ENCODE results near the gene CCHCR1. TPM values are rescaled to one million over a fixed set of nuclear protein-coding genes. Genes with fewer than 3 reads are reported as not detected.
A peak's percentile ranks its signal among the peaks of the same experiment; 100 is the strongest.

Gene CCHCR1
- total and polyA plus RNA-seq, 2 of the 13 experiments (the other 11 are each of a cell fraction or from before 2014, with no cell fraction given): 14.6 to 28.2 TPM

GRCh38 chr6:31203345-31203979 lies 45.9 kb upstream of the CCHCR1 start (continued):
- TF ChIP-seq, protein P1, sequence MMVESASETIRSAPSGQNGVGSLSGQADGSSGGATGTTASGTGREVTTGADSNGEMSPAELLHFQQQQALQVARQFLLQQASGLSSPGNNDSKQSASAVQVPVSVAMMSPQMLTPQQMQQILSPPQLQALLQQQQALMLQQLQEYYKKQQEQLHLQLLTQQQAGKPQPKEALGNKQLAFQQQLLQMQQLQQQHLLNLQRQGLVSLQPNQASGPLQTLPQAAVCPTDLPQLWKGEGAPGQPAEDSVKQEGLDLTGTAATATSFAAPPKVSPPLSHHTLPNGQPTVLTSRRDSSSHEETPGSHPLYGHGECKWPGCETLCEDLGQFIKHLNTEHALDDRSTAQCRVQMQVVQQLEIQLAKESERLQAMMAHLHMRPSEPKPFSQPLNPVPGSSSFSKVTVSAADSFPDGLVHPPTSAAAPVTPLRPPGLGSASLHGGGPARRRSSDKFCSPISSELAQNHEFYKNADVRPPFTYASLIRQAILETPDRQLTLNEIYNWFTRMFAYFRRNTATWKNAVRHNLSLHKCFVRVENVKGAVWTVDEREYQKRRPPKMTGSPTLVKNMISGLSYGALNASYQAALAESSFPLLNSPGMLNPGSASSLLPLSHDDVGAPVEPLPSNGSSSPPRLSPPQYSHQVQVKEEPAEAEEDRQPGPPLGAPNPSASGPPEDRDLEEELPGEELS (CRISPR knock-in tag; IDR thresholded peaks at IDR 0.05): peak; percentile 65
- TF ChIP-seq RBM39 (IDR thresholded peaks at IDR 0.05; ENCODE audit: low read depth, low read length, poor library complexity, severe bottlenecking) (no peak), NFYB (CRISPR knock-in tag; IDR thresholded peaks at IDR 0.05) (no peak), MXI1 (IDR thresholded peaks at IDR 0.05; ENCODE audit: borderline replicate concordance, low read depth, low read length) (peak; percentile 42; the same call in 1 of the 3 replicates), KAT8 (CRISPR knock-in tag; IDR thresholded peaks at IDR 0.05) (peak; percentile 10; the same call in 1 of the 2 replicates), MBD4 (IDR thresholded peaks at IDR 0.05; ENCODE audit: borderline replicate concordance, low read length) (peak; percentile 26; the same call in 1 of the 2 replicates), SP5 (CRISPR knock-in tag; IDR thresholded peaks at IDR 0.05; ENCODE audit: borderline replicate concordance, low read depth) (no peak), RAD51 (IDR thresholded peaks at IDR 0.05; ENCODE audit: borderline replicate concordance) (no peak), ZNF670 (CRISPR knock-in tag; IDR thresholded peaks at IDR 0.05; ENCODE audit: borderline replicate concordance) (no peak), ZNF180 (CRISPR knock-in tag; IDR thresholded peaks at IDR 0.05; ENCODE audit: borderline replicate concordance, low read depth) (no peak), NFIC (IDR thresholded peaks at IDR 0.05; ENCODE audit: low read length) (0 out of 2 replicates have a peak, but pooled peaks have one; percentile 34), KMT2B (CRISPR knock-in tag; IDR thresholded peaks at IDR 0.05) (peak; percentile 15; the same call in 1 of the 2 replicates), ZSCAN29 (CRISPR knock-in tag; conservative IDR thresholded peaks at IDR 0.05) (peak; percentile 81; the same call in 1 of the 2 replicates), RARA (CRISPR knock-in tag; IDR thresholded peaks at IDR 0.05) (peak; percentile 62), GATAD2A (CRISPR knock-in tag; IDR thresholded peaks at IDR 0.05) (peak; percentile 22; the same call in 1 of the 2 replicates), FOXA1 (IDR thresholded peaks at IDR 0.05) (peak; percentile 78; the same call in 1 of the 2 replicates), FOXA1 (CRISPR knock-in tag; IDR thresholded peaks at IDR 0.05) (peak; percentile 84), TGIF2 (CRISPR knock-in tag; IDR thresholded peaks at IDR 0.05) (0 out of 2 replicates have a peak, but pooled peaks have one; percentile 14)
- TF ChIP-seq, protein P2, sequence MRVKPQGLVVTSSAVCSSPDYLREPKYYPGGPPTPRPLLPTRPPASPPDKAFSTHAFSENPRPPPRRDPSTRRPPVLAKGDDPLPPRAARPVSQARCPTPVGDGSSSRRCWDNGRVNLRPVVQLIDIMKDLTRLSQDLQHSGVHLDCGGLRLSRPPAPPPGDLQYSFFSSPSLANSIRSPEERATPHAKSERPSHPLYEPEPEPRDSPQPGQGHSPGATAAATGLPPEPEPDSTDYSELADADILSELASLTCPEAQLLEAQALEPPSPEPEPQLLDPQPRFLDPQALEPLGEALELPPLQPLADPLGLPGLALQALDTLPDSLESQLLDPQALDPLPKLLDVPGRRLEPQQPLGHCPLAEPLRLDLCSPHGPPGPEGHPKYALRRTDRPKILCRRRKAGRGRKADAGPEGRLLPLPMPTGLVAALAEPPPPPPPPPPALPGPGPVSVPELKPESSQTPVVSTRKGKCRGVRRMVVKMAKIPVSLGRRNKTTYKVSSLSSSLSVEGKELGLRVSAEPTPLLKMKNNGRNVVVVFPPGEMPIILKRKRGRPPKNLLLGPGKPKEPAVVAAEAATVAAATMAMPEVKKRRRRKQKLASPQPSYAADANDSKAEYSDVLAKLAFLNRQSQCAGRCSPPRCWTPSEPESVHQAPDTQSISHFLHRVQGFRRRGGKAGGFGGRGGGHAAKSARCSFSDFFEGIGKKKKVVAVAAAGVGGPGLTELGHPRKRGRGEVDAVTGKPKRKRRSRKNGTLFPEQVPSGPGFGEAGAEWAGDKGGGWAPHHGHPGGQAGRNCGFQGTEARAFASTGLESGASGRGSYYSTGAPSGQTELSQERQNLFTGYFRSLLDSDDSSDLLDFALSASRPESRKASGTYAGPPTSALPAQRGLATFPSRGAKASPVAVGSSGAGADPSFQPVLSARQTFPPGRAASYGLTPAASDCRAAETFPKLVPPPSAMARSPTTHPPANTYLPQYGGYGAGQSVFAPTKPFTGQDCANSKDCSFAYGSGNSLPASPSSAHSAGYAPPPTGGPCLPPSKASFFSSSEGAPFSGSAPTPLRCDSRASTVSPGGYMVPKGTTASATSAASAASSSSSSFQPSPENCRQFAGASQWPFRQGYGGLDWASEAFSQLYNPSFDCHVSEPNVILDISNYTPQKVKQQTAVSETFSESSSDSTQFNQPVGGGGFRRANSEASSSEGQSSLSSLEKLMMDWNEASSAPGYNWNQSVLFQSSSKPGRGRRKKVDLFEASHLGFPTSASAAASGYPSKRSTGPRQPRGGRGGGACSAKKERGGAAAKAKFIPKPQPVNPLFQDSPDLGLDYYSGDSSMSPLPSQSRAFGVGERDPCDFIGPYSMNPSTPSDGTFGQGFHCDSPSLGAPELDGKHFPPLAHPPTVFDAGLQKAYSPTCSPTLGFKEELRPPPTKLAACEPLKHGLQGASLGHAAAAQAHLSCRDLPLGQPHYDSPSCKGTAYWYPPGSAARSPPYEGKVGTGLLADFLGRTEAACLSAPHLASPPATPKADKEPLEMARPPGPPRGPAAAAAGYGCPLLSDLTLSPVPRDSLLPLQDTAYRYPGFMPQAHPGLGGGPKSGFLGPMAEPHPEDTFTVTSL (CRISPR knock-in tag; IDR thresholded peaks at IDR 0.05; ENCODE audit: borderline replicate concordance): 0 out of 2 replicates have a peak, but pooled peaks have one; percentile 25
- TF ChIP-seq, protein P3, sequence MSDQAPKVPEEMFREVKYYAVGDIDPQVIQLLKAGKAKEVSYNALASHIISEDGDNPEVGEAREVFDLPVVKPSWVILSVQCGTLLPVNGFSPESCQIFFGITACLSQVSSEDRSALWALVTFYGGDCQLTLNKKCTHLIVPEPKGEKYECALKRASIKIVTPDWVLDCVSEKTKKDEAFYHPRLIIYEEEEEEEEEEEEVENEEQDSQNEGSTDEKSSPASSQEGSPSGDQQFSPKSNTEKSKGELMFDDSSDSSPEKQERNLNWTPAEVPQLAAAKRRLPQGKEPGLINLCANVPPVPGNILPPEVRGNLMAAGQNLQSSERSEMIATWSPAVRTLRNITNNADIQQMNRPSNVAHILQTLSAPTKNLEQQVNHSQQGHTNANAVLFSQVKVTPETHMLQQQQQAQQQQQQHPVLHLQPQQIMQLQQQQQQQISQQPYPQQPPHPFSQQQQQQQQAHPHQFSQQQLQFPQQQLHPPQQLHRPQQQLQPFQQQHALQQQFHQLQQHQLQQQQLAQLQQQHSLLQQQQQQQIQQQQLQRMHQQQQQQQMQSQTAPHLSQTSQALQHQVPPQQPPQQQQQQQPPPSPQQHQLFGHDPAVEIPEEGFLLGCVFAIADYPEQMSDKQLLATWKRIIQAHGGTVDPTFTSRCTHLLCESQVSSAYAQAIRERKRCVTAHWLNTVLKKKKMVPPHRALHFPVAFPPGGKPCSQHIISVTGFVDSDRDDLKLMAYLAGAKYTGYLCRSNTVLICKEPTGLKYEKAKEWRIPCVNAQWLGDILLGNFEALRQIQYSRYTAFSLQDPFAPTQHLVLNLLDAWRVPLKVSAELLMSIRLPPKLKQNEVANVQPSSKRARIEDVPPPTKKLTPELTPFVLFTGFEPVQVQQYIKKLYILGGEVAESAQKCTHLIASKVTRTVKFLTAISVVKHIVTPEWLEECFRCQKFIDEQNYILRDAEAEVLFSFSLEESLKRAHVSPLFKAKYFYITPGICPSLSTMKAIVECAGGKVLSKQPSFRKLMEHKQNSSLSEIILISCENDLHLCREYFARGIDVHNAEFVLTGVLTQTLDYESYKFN (CRISPR knock-in tag; conservative IDR thresholded peaks at IDR 0.05): peak; percentile 44

All from HepG2 (cell line).